Kidney (tissue), 14 donors: ENCODE measurements around the gene LIMA1. TPM values are rescaled to one million over a fixed set of nuclear protein-coding genes. Genes with fewer than 3 reads are reported as not detected.

Experiments used
- DNase-seq, 5 donors: peaks; one replicate each; pipeline ENCODE4 v3.0.0-alpha.2; 2013 to 2020
- FAIRE-seq: peaks from 2 replicates; lab custom pipeline; 2012; peaks lifted over from hg19 to GRCh38; lab: Jason Lieb, UNC
- H3K27ac ChIP-seq, 2 donors: one replicate each; pipeline ENCODE4 v1.7.0; 2013; ENCODE audit warnings: low read depth in 2 of 2, low read length in 2 of 2, inconsistent platforms in 1 of 2
- H3K27me3 ChIP-seq: one replicate; pipeline ENCODE4 v1.7.1; 2013; ENCODE audit warnings: low read length, inconsistent platforms; ENCODE audit not compliant: control insufficient read depth, insufficient read depth
- H3K36me3 ChIP-seq, 3 donors: one replicate each; pipeline versions ENCODE4 v1.7.0 to v1.7.1; 2013; ENCODE audit warnings: low read length in 3 of 3, control low read depth in 1 of 3, inconsistent platforms in 1 of 3; ENCODE audit not compliant: insufficient read depth in 3 of 3, control insufficient read depth in 2 of 3
- H3K4me1 ChIP-seq, 3 donors: one replicate each; pipeline versions ENCODE4 v1.7.0 to v1.7.1; 2013; ENCODE audit warnings: low read length in 3 of 3, inconsistent platforms in 1 of 3, low read depth in 1 of 3; ENCODE audit not compliant: control insufficient read depth in 2 of 3, insufficient read depth in 2 of 3
- H3K4me3 ChIP-seq, 3 donors: one replicate each; pipeline versions ENCODE4 v1.7.0 to v1.8.1; 2013; ENCODE audit warnings: low read length in 3 of 3, control low read depth in 1 of 3, inconsistent platforms in 1 of 3
- H3K9ac ChIP-seq, 3 donors: one replicate each; pipeline versions ENCODE4 v1.7.0 to v1.7.1; 2013; ENCODE audit warnings: low read length in 3 of 3, control low read depth in 1 of 3, inconsistent platforms in 1 of 3
- H3K9me3 ChIP-seq, 3 donors: one replicate each; pipeline versions ENCODE4 v1.7.0 to v1.7.1; 2013; ENCODE audit warnings: low read length in 3 of 3, control low read depth in 1 of 3, inconsistent platforms in 1 of 3; ENCODE audit not compliant: control insufficient read depth in 2 of 3, insufficient read depth in 1 of 3
- intact Hi-C: fragments of 100-400 bp; cut with DNase I; formaldehyde crosslinking; loops from one replicate; pipeline ENCODE4 v1.11.1; 2022
- polyA plus RNA-seq: library from polyadenylated mRNA; stranded (reverse); fragments of 350-450 nt; fragmentation: Illumina TruSeq; extraction: RNeasy Lipid Tissue Mini Kit (QIAGEN cat#74804); gene quantifications from one replicate; pipeline ENCODE4 v1.2.3, GENCODE V29; 2014; ENCODE audit warnings: low read depth, low replicate concordance; ENCODE audit not compliant: insufficient read depth
- total RNA-seq: library from RNA; stranded (reverse); fragmentation: NEBNext Ultra II Directional; extraction: Animal tissue kit (Norgen Biotek cat#: 25700); gene quantifications from one replicate; pipeline ENCODE4 v1.2.1, GENCODE V29; 2021
- TF ChIP-seq, protein P1 (sequence below): IDR thresholded peaks from 3 replicates; pipeline ENCODE4 v1.5.1; 2012; ENCODE audit warnings: mild to moderate bottlenecking, moderate library complexity, borderline replicate concordance; ENCODE audit not compliant: insufficient read depth; ENCODE audit errors: extremely low read depth
- donor health status: control.
- donor health status: control.
- donor health status: control.
- donor health status: control.
- donor health status: control.
- donor health status: DM: yes; HTN: yes; CAD: no.
- donor health status: Normal renal cell carcinoma (clear cell type).

The LIMA1 gene
- total and polyA plus RNA-seq, 2 donors from 2014 or later: 43.1 to 76.1 TPM

GRCh38 chr12:50185970-50186663 lies 97.2 kb downstream of the LIMA1 start:
- Histone ChIP-seq H3K9ac (no peak overlapping the region), H3K36me3 (peaks cover 0 to 16% (median 7%) of the 10 kb centered on the region in 3 donors), H3K4me3 (no peak overlapping the region), H3K27ac (peak overlapping the region in 1 of 2 donors; percentile 14), H3K27me3 (no peaks in the 10 kb centered on the region), H3K4me1 (peaks cover 0 to 16% (median 15%) of the 10 kb centered on the region in 3 donors), H3K9me3 (no peaks in the 10 kb centered on the region)
- TF ChIP-seq, protein P1, sequence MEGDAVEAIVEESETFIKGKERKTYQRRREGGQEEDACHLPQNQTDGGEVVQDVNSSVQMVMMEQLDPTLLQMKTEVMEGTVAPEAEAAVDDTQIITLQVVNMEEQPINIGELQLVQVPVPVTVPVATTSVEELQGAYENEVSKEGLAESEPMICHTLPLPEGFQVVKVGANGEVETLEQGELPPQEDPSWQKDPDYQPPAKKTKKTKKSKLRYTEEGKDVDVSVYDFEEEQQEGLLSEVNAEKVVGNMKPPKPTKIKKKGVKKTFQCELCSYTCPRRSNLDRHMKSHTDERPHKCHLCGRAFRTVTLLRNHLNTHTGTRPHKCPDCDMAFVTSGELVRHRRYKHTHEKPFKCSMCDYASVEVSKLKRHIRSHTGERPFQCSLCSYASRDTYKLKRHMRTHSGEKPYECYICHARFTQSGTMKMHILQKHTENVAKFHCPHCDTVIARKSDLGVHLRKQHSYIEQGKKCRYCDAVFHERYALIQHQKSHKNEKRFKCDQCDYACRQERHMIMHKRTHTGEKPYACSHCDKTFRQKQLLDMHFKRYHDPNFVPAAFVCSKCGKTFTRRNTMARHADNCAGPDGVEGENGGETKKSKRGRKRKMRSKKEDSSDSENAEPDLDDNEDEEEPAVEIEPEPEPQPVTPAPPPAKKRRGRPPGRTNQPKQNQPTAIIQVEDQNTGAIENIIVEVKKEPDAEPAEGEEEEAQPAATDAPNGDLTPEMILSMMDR: no peak
- FAIRE-seq (no peak), DNase-seq (no peak)
- intact Hi-C loops: no loop called here

- TF ChIP-seq, protein P1: no peak
- intact Hi-C loops: no loop called here
- Histone ChIP-seq H3K4me3 (no peak overlapping the region), H3K36me3 (peaks cover 0 to 12% (median 7%) of the 10 kb centered on the region in 3 donors), H3K9me3 (no peaks in the 10 kb centered on the region), H3K27me3 (no peaks in the 10 kb centered on the region), H3K4me1 (peaks cover 0 to 16% (median 15%) of the 10 kb centered on the region in 3 donors), H3K9ac (peak overlapping the region in 1 of 3 donors; percentile 8), H3K27ac (peak overlapping the region; percentile 14 to 39)
- no peak for FAIRE-seq
- DNase-seq: no peak
These were observed 97.9 kb downstream of the LIMA1 start for GRCh38 chr12:50185301-50185895.

GRCh38 chr12:50184261-50184660 lies 99.1 kb downstream of the LIMA1 start:
- no peak overlapping the region for H3K27ac ChIP-seq
- FAIRE-seq: no peak
- H3K9ac ChIP-seq: no peak overlapping the region
- no peak overlapping the region for H3K4me3 ChIP-seq
- TF ChIP-seq, protein P1: no peak
- DNase-seq: no peak
- no peaks in the 10 kb centered on the region for H3K27me3 ChIP-seq
- H3K9me3 ChIP-seq: no peaks in the 10 kb centered on the region
- peaks cover 0 to 16% (median 15%) of the 10 kb centered on the region in 3 donors for H3K4me1 ChIP-seq
- intact Hi-C loops: no loop called here
- peaks cover 0 to 12% (median 7%) of the 10 kb centered on the region in 3 donors for H3K36me3 ChIP-seq
